ENCODE results near the gene AHSG.

DNA sequence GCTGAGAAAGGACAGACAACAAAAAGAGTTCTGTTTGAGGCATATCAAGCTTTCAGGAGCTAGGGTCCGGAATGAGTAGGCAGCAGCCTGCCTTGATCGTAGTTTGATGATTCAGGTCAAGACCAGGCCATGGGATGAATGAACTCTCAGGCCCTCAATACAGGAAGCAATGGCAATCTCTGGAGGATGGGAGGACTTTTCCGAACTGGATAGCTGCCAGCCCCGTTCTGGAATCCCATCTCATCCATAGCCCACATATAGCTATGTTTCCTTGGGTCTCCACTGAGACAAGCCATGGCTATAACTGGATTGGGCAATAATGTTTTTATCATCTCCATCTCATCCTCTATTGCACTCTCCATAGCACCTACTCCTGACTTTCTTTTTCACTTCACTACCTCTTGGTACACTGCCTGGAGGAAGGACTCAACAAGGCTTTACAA is 12.8 kb downstream of the AHSG start:
- TF ChIP-seq POLR2AphosphoS5 (IDR thresholded peaks at IDR 0.05; ENCODE audit: low read length) (no peak), SMC3 (IDR thresholded peaks at IDR 0.05; ENCODE audit: borderline replicate concordance, low read length) (no peak), POLR2A (IDR thresholded peaks at IDR 0.05; ENCODE audit: low read depth, low read length) (no peak), TCF3 (IDR thresholded peaks at IDR 0.05; ENCODE audit: borderline replicate concordance, insufficient read depth, low read depth, low read length) (no peak), RBBP5 (conservative IDR thresholded peaks at IDR 0.05) (no peak), RFX5 (IDR thresholded peaks at IDR 0.05; ENCODE audit: low read depth, low read length) (no peak), ESRRA (IDR thresholded peaks at IDR 0.05; ENCODE audit: low read length) (no peak), MXI1 (IDR thresholded peaks at IDR 0.05; ENCODE audit: low read depth, low read length) (no peak)
- TF ChIP-seq, protein P1, sequence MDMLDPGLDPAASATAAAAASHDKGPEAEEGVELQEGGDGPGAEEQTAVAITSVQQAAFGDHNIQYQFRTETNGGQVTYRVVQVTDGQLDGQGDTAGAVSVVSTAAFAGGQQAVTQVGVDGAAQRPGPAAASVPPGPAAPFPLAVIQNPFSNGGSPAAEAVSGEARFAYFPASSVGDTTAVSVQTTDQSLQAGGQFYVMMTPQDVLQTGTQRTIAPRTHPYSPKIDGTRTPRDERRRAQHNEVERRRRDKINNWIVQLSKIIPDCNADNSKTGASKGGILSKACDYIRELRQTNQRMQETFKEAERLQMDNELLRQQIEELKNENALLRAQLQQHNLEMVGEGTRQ (IDR thresholded peaks at IDR 0.05; ENCODE audit: borderline replicate concordance, low read depth, low read length) = no peak
